ENCODE results near the gene RCVRN. TPM values are rescaled to one million over a fixed set of nuclear protein-coding genes. Genes with fewer than 3 reads are reported as not detected.

RCVRN gene
- total and polyA plus RNA-seq, 2 of the 4 experiments (the other 2 are of a cell fraction), result not detected

- no peak for DNase-seq
Measured at GRCh38 chr17:9929871-9930270, 24.8 kb upstream of the RCVRN start.

More at GRCh38 chr17:9929871-9930270, 24.8 kb upstream of the RCVRN start:
- peaks cover 5% of the 10 kb centered on the region; the same call in 1 of the 2 replicates for H3K9me1 ChIP-seq (ENCODE audit: insufficient read depth, low read length)
- no peak overlapping the region for H4K8ac ChIP-seq (ENCODE audit: low read depth in 2 of 2, low read length in 2 of 2)
- no peak overlapping the region for H3K56ac ChIP-seq (ENCODE audit: extremely low read depth, insufficient read depth, low read length)
- H3K27me3 ChIP-seq (ENCODE audit: control insufficient read depth, insufficient read depth, low read length), result no peaks in the 10 kb centered on the region
- intact Hi-C loops (cut with micrococcal nuclease), result loop anchor here (1.0 kb wide), 1 partner anchor 201 kb away; no protein-coding TSS in a partner anchor
- no peak overlapping the region for H2AFZ ChIP-seq (replicated peaks; ENCODE audit: low read length, poor library complexity)
- ChIA-PET POLR2A (ENCODE audit: unreplicated experiment) (no interaction called here), CTCF (interaction anchor here (1.4 to 2.9 kb wide), 3 partner anchors 29 to 688 kb away, joined by 3 to 9 read pairs (median 5); no protein-coding TSS in a partner anchor)
- no peak overlapping the region for H3K23ac ChIP-seq (ENCODE audit: low read depth, low read length)
- H2BK20ac ChIP-seq (ENCODE audit: low read depth, low read length), result no peak overlapping the region
- dilution Hi-C loops (cut with HindIII; ENCODE audit: low sequenced_read_pairs, unreplicated experiment), result no loop called here
- in situ Hi-C loops (cut with MboI; ENCODE audit: low sequenced_read_pairs), result no loop called here
- no peaks in the 10 kb centered on the region for H3K79me1 ChIP-seq (ENCODE audit: low read depth in 1 of 2, low read length in 2 of 2)
- H3K36me3 ChIP-seq (ENCODE audit: control insufficient read depth, insufficient read depth, low read length), result peaks cover 3% of the 10 kb centered on the region; the same call in 1 of the 2 replicates
- no peak overlapping the region for H3K14ac ChIP-seq (replicated peaks; ENCODE audit: low read depth, low read length)
- no peak overlapping the region for H4K5ac ChIP-seq (ENCODE audit: low read depth, low read length)
- no peak overlapping the region for H3K4ac ChIP-seq (ENCODE audit: low read depth, low read length)
- no peaks in the 10 kb centered on the region for H4K20me1 ChIP-seq (ENCODE audit: insufficient read depth, low read length)
- H3K18ac ChIP-seq (ENCODE audit: low read depth, low read length), result no peak overlapping the region
- no peak overlapping the region for H3K4me2 ChIP-seq (ENCODE audit: low read depth, low read length)
- 0 out of 2 replicates have a peak, but pooled peaks have one; percentile 19 for TF ChIP-seq CEBPB (IDR thresholded peaks at IDR 0.05; ENCODE audit: low read depth, low read length)
- no peak for TF ChIP-seq MXI1 (IDR thresholded peaks at IDR 0.05; ENCODE audit: borderline replicate concordance, low read depth, low read length)
- no peak overlapping the region for H2BK5ac ChIP-seq (ENCODE audit: low read depth, low read length, poor library complexity, severe bottlenecking)
- 88% methylated on average over 4 of the region's 8 CpGs; no CpG with 5 or more reads in 1 of the 2 experiments for WGBS, 2 experiments (ENCODE audit: extremely low coverage in 2 of 2, insufficient read length in 1 of 2)
- H3K27ac ChIP-seq (ENCODE audit: insufficient read depth, low read length), result no peak overlapping the region; the same call in 1 of the 2 replicates
- peaks cover 5% of the 10 kb centered on the region; the same call in 1 of the 2 replicates for H3K4me1 ChIP-seq (ENCODE audit: control insufficient read depth, insufficient read depth, low read length)
- no TSS peak for BruUV-seq (replicated peaks)
- no peaks in the 10 kb centered on the region; the same call in 1 of the 2 replicates for H3K9me3 ChIP-seq (ENCODE audit: control insufficient read depth, insufficient read depth, low read length)
- no peak overlapping the region for H2AK9ac ChIP-seq (replicated peaks; ENCODE audit: low read depth, low read length, poor library complexity)
- no peak overlapping the region for H4K91ac ChIP-seq (ENCODE audit: insufficient read depth, low read depth, low read length)
- no peak overlapping the region for H2AK5ac ChIP-seq (ENCODE audit: low read depth, low read length)
- H2BK120ac ChIP-seq (ENCODE audit: low read depth, low read length), result peak overlapping the region; percentile 23; the same call in 1 of the 2 replicates
- H3K9ac ChIP-seq (ENCODE audit: low read depth, low read length), result no peak overlapping the region
- ATAC-seq (ENCODE audit: low read depth), result no peak
- no peak overlapping the region for H3K4me3 ChIP-seq (ENCODE audit: insufficient read depth, low read depth, low read length)
- no peak overlapping the region for H2BK15ac ChIP-seq (ENCODE audit: low read depth, low read length)

All from IMR-90 (cell line).